Spleen (tissue), 7 donors: Measurements from ENCODE around the gene C16orf54.

ENCODE experiments used
- CTCF ChIP-seq, 11 experiments: fragments of 200-600 bp in 7 of 11; fragments of 450-650 bp in 4 of 11; sonication (generic) in 4 of 11; IDR thresholded peaks in 8 of 11; conservative IDR thresholded peaks in 3 of 11; 1 replicate in 7 of 11; 2 replicates in 4 of 11; pipeline versions ENCODE4 v1.4.0 to v1.8.0; 2016 to 2021; ENCODE audit warnings: antibody characterized with exemption in 11 of 11, inconsistent platforms in 4 of 11, mild to moderate bottlenecking in 1 of 11
- POLR2AphosphoS5 ChIP-seq, 3 donors: sonication (generic); formaldehyde crosslinking; IDR thresholded peaks; one replicate each; pipeline ENCODE4 v1.5.1; 2017; ENCODE audit warnings: antibody characterized with exemption in 3 of 3
- donor health status: DM: no; HTN: no; CAD: no; lungs with moderate emphysema.
- donor health status: DM: no; HTN: no; CAD: no.
- donor health status: DM: no; HTN: no; CAD: no.

- TF ChIP-seq CTCF (IDR thresholded peaks at IDR 0.05 in 8 of 11, conservative IDR thresholded peaks at IDR 0.05 in 3 of 11): no peak
- TF ChIP-seq POLR2AphosphoS5 (IDR thresholded peaks at IDR 0.05): no peak
Observed at GRCh38 chr16:29742683-29743275, 3.0 kb downstream of the C16orf54 start.
